Body of pancreas (tissue), 4 donors: ENCODE data around the gene SIPA1L3. TPM values are rescaled to one million over a fixed set of nuclear protein-coding genes. Genes with fewer than 3 reads are reported as not detected.

Experiments
- ATAC-seq: fragments of 150-250 bp; one replicate; pipeline ENCODE4 v1.9.1; 2016
- DNase-seq, 4 donors: peaks; one replicate each; pipeline ENCODE4 v3.0.0-alpha.2; 2019
- H3K27ac ChIP-seq, 4 donors: fragments of 200-600 bp; sonication (generic); 1 replicate in 3 of 4; 2 replicates in 1 of 4; pipeline versions ENCODE4 v1.5.1 to v1.6.1; 2016 to 2019; ENCODE audit warnings: mild to moderate bottlenecking in 1 of 4, mixed read lengths in 1 of 4, moderate library complexity in 1 of 4
- H3K27me3 ChIP-seq, 2 donors: fragments of 200-600 bp; sonication (generic); one replicate each; pipeline ENCODE4 v1.6.0; 2016; ENCODE audit warnings: mild to moderate bottlenecking in 1 of 2
- H3K36me3 ChIP-seq, 2 donors: fragments of 200-600 bp; sonication (generic); replicated peaks in 1 of 2; 2 replicates each; pipeline ENCODE4 v1.5.1; 2016; ENCODE audit warnings: low read depth in 2 of 2; ENCODE audit not compliant: insufficient read depth in 1 of 2
- H3K4me1 ChIP-seq: fragments of 200-600 bp; sonication (generic); one replicate; pipeline ENCODE4 v1.6.0; 2016
- H3K4me3 ChIP-seq, 2 donors: fragments of 200-600 bp; sonication (generic); 1 replicate in 1 of 2; 2 replicates in 1 of 2; pipeline ENCODE4 v1.5.1; 2016 to 2019
- H3K9me3 ChIP-seq, 3 donors: fragments of 200-600 bp; sonication (generic); 1 replicate in 2 of 3; 2 replicates in 1 of 3; pipeline ENCODE4 v1.5.1; 2016
- CTCF ChIP-seq, 7 experiments: fragments of 450-650 bp in 4 of 7; fragments of 200-600 bp in 3 of 7; sonication (generic) in 3 of 7; IDR thresholded peaks; one replicate each; pipeline ENCODE4 v1.5.1; 2016 to 2019; ENCODE audit warnings: antibody characterized with exemption in 7 of 7
- POLR2A ChIP-seq, 3 donors: fragments of 450-650 bp; IDR thresholded peaks; one replicate each; pipeline ENCODE4 v1.6.1; 2016; ENCODE audit warnings: antibody characterized with exemption in 3 of 3, mild to moderate bottlenecking in 2 of 3
- WGBS, 2 donors: methylation state at CpG; one replicate each; pipeline ENCODE4 v1.1.5; 2017; 5-methylcytosine and 5-hydroxymethylcytosine counted together
- intact Hi-C: fragments of 100-400 bp; cut with DNase I; formaldehyde crosslinking; loops from one replicate; pipeline ENCODE4 v1.15.1; 2023
- total RNA-seq, 2 donors: library from RNA; depleted of rRNA; stranded (reverse); fragments of >200 nt; gene quantifications; one replicate each; pipeline ENCODE4 v1.1.0, GENCODE V29; 2016

SIPA1L3 gene
- total RNA-seq, 2 donors from 2014 or later = 41.5 to 62.0 TPM

GRCh38 chr19:38197937-38198704 is 291.1 kb downstream of the SIPA1L3 start:
- Histone ChIP-seq H3K27me3 (no peaks in the 10 kb centered on the region), H3K36me3 (peaks cover 4% of the 10 kb centered on the region in 2 donors), H3K27ac (no peak overlapping the region), H3K4me1 (no peaks in the 10 kb centered on the region), H3K4me3 (no peak overlapping the region), H3K9me3 (no peaks in the 10 kb centered on the region)
- ATAC-seq = no peak
- WGBS, 2 donors = 93 to 95% methylated on average over 18 to 24 of the region's 25 CpGs
- DNase-seq = no peak
- TF ChIP-seq POLR2A (IDR thresholded peaks at IDR 0.05) (no peak), CTCF (IDR thresholded peaks at IDR 0.05) (no peak)
- intact Hi-C loops = no loop called here

- intact Hi-C loops = no loop called here
- no peak for TF ChIP-seq CTCF (IDR thresholded peaks at IDR 0.05)
- no peak for TF ChIP-seq POLR2A (IDR thresholded peaks at IDR 0.05)
- DNase-seq = no peak
- no peak overlapping the region for H3K27ac ChIP-seq
- H3K4me1 ChIP-seq = no peaks in the 10 kb centered on the region
- no peak overlapping the region for H3K4me3 ChIP-seq
- WGBS, 2 donors = 89 to 98% methylated on average over 10 to 11 of the region's 11 CpGs
- ATAC-seq = no peak
- no peaks in the 10 kb centered on the region for H3K27me3 ChIP-seq
- H3K36me3 ChIP-seq = peaks cover 4% of the 10 kb centered on the region in 2 donors
- H3K9me3 ChIP-seq = no peaks in the 10 kb centered on the region
These were observed 292.3 kb downstream of the SIPA1L3 start for GRCh38 chr19:38199340-38199739.

GRCh38 chr19:38201731-38202130 is 294.7 kb downstream of the SIPA1L3 start:
- H3K27ac ChIP-seq = no peak overlapping the region
- intact Hi-C loops = no loop called here
- H3K9me3 ChIP-seq = no peaks in the 10 kb centered on the region
- WGBS, 2 donors = 92 to 94% methylated on average over 7 to 12 of the region's 15 CpGs
- peaks cover 7 to 10% of the 10 kb centered on the region in 2 donors for H3K36me3 ChIP-seq
- no peak for TF ChIP-seq CTCF (IDR thresholded peaks at IDR 0.05)
- TF ChIP-seq POLR2A (IDR thresholded peaks at IDR 0.05) = no peak
- DNase-seq = no peak
- H3K4me3 ChIP-seq = no peak overlapping the region
- ATAC-seq = no peak
- H3K4me1 ChIP-seq = no peaks in the 10 kb centered on the region
- no peaks in the 10 kb centered on the region for H3K27me3 ChIP-seq

GRCh38 chr19:38202504-38202903 is 295.5 kb downstream of the SIPA1L3 start:
- Histone ChIP-seq H3K4me3 (no peak overlapping the region), H3K36me3 (peaks cover 6 to 10% of the 10 kb centered on the region in 2 donors), H3K9me3 (no peaks in the 10 kb centered on the region), H3K27ac (no peak overlapping the region), H3K4me1 (no peaks in the 10 kb centered on the region), H3K27me3 (no peaks in the 10 kb centered on the region)
- no peak for ATAC-seq
- intact Hi-C loops = no loop called here
- DNase-seq = no peak
- 93 to 96% methylated on average over 14 of the region's 14 CpGs for WGBS, 2 donors
- TF ChIP-seq POLR2A (IDR thresholded peaks at IDR 0.05) = no peak
- no peak for TF ChIP-seq CTCF (IDR thresholded peaks at IDR 0.05)

GRCh38 chr19:38203197-38203596 is 296.2 kb downstream of the SIPA1L3 start:
- WGBS, 2 donors = 90 to 100% methylated on average over 1 to 12 of the region's 13 CpGs
- no peaks in the 10 kb centered on the region for H3K27me3 ChIP-seq
- ATAC-seq = no peak
- intact Hi-C loops = no loop called here
- DNase-seq = no peak
- H3K9me3 ChIP-seq = no peaks in the 10 kb centered on the region
- no peak overlapping the region for H3K4me3 ChIP-seq
- H3K36me3 ChIP-seq = peaks cover 6 to 10% of the 10 kb centered on the region in 2 donors
- TF ChIP-seq CTCF (IDR thresholded peaks at IDR 0.05) = no peak
- no peak for TF ChIP-seq POLR2A (IDR thresholded peaks at IDR 0.05)
- H3K4me1 ChIP-seq = no peaks in the 10 kb centered on the region
- H3K27ac ChIP-seq = no peak overlapping the region
